Iris pigment epithelial cell (primary cell): ENCODE measurements around the gene SARM1.

Experiments used
- DNase-seq: peaks from one replicate; pipeline ENCODE4 v3.0.0-alpha.2; 2011; ENCODE audit warnings: low read depth

SARM1 gene

DNA sequence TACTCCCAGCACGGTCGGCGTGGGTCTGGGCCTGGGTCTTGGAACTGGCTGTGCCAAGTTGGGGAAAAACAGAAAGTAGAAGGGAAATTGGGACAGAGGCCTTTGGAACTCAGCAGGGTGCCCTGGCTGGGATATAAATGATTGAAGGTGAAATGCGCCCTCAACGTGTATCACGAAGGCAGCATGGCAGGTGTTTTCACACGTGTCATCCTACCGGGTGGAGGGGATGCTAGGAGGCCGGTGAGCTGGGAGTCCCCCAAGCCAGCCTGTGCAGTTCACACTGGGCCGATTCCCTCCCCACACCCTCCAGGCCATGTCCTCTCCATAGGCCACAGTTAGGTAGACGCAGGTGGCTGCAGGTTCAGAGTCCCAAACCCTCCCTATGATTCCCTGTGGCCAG is 30.0 kb upstream of the SARM1 start:
- no peak for DNase-seq

DNA sequence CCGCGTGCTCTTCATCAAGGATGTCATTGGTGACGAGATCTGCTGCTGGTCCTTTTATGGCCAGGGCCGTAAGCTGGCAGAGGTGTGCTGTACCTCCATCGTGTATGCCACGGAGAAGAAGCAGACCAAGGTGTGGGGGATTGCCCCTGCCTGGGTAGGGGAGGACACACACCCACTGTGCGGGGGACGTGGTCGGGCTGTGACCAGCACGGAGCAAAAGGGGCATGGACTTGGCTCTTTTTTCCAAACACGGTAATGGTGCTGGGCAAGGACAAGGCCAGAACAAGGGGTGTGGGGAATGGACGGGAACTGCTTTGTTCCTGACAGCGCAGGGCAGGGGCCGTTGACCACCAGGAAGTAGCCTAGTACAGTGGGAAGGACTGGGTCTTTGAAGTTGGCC is 29.2 kb upstream of the SARM1 start:
- DNase-seq: no peak

DNA sequence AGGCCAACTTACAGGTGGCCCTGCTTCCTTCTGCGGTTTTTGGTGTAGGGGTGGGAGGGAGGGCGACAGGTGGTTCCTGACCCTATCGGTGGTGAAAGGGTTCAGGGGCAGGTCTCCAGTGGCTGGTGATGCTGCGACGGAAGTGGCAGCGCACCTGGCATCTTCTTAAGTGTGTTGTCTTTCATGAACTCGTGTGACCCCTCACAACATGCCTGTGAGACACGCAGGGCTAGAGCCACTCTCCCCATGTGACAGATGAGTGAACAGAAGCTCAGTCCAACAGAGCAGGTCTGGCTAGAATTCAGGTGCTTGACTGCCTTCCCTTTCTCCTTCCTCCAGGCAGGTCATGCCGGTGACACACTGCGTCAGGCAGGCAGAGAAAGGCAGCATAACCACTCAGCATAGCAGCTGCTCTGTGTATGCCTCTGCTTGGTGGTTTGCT is 28.0 kb upstream of the SARM1 start:
- DNase-seq: no peak

DNA sequence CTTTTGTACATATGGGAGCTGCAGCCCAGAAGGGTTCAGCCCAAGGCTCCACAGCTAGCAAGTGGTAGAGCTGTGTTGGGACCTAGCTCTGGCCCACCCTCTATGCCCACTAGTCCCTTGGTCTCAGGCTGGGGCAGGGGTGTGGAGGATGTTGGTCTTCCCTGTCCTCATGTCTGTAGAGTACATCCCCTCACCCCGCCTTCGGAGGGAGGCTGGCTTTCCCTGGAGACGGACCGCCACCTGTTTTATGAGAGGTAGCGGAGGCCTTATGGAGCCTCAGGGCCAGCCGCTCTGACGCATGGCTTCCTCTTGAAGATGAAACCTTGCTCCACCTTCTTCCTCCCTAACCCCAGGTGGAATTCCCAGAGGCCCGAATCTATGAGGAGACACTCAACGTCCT is 27.5 kb upstream of the SARM1 start:
- DNase-seq: no peak

DNA sequence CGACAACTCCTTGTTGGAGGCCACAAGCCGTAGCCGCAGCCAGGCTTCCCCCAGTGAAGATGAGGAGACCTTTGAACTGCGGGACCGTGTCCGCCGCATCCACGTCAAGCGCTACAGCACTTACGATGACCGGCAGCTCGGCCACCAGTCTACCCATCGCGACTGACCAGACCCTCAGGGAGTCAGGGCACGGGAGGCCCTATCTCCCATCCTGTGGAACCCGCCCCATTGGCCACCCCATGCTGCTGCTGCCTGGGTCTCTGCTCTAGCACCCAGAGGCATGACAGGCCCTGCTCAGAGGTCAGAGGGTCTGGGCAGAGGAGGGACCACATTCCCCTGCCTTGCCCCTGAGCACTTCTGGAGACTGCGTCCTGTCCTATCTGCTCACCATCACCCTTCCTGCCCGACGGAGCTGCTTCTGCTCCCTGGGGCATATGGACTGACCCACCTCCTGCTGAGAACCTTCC is 27.0 kb upstream of the SARM1 start:
- no peak for DNase-seq

DNA sequence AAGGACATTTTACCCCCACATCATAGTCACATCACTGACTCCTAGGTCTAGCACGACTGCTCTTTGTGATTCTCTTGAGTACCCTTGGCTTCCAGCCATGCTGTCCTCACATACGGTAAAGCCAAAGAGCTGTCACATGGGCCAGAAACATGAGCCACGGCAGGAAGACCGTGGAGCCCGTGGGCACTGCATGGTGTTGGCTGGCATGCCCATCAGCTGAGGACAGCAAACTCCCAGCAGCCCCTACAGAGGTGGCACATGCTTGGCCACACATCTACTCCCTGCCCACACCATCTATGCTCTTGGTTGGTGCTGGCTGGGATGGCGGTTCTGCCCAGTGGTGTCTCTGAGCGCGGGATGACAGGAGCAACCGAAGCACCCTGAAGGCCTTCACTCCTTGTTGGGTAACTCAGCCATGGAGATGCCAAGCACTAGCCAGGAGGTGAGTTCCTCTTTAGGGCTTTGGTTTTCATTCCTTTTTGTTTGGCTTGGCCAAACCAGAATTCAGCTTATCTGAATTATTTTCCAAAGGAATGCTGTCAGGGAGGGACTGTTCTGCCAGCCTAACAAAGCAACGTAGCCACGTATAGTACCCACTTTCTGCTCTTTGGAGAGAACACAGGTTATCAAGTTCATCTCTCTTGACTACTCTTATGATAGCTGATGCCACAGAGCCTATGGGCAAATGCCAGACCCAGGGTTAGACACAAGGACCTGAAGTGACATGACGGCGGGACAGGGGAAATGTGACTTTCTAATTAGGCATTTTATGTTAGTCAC is 25.9 kb upstream of the SARM1 start:
- DNase-seq: no peak

DNA sequence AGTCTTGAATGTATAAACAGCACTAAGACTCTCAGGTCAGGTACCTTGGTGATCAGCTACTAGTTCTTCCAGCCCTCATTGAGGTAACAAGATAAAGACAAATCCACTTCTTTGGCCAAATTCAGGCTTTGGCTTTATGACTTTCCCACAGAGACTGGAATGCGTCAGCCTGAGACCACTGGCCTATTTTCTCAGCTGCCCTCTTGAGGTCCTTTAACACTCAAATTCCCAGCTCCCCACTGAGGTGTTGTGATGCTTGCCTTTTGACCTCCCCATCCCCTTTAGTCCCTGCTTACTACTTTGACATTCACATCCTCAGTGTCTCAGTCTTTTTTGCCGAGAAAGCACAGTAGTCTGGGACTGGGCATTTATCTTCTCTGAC is 25.3 kb upstream of the SARM1 start:
- DNase-seq: no peak

DNA sequence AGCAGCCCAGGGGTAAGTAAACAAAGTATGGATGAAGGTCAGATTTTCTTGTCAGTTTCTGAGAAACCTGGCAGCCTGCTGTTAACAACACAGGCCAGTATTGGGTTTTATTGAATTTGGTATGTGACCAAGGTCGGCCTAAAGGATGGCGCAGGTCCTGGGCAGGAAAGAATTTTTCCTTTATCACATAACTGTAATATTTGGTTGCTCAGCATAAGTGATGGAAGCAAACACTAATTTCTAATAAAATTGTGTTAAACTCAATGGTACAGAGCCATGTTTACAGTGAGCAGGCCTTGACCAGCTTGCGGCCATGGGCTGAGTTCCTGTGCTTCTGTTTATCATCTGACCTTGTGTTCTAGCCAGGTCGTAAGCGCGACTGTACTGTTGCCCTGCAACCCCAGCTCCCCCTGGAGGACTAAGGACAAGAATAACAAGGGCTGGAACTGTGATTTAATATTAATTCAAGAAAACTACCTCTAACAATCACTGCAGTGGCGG is 24.7 kb upstream of the SARM1 start:
- DNase-seq: peak; percentile 82

DNA sequence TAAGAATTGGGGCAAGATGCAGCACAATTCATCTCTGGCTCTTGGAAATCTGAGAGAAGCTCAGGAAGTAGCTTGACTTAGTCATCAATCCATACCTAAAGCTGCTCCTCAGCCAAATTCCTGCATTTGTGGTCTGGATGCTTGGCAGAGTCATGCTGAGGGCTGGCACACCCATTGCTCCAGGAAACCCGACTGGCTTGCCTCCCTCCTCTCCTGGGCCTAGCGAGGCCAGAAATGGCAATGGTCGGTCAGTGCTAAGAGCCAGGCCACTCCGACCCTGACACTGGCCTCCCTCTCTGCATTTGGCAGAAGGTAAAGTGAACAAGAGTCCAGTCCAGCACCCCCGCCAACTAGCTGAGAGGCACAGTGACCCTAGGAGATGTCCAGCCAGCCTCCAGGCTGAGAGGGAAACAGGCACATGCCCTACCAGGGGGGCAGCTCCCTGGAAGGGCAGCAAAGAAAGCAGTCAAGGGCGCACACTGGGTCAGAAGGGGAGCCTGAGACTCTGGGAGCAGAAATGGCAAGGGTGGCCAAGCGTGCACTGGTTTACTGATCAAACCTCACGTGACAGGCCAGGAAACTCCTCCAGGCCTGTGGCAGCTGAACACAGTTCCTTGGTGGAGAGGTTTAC is 24.1 kb upstream of the SARM1 start:
- peak; percentile 88 for DNase-seq

DNA sequence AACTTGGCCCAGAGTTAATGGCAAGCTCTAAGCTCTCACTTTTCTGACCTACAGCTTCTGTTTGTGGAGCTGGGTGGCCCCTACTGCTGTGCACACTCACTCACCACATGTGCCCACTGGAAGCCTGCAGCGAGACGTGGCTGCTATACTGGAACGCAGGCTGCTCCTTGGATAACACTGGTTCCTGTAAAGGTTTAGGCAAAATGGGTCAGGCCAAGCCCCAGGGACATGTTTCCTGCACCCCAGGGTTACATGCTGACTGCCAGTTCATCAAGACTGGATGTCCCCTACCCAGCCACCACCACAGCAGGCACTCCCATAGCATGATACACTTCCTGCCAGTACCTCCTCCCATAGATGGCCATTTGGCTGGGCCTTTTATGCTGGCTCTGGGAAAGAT is 22.5 kb upstream of the SARM1 start:
- no peak for DNase-seq

DNA sequence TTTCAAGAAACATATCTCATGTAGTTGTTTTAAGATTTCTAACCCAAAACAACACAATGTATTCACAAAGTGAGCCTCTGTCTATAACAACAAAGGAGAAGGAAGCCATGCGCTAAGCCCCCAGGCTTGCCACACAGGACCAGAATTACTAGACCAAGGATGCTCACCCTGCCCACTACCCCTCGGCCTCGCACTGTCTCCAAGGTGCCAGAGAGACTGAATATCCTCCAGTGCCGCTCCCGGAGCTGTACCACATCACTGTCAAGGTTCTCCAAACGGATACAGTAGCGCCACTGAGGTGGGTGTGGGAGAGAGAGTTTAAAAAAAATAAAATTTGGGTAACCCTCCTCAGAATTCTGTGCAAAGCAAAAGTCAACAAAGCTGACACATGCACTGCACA is 21.2 kb upstream of the SARM1 start:
- no peak for DNase-seq

DNA sequence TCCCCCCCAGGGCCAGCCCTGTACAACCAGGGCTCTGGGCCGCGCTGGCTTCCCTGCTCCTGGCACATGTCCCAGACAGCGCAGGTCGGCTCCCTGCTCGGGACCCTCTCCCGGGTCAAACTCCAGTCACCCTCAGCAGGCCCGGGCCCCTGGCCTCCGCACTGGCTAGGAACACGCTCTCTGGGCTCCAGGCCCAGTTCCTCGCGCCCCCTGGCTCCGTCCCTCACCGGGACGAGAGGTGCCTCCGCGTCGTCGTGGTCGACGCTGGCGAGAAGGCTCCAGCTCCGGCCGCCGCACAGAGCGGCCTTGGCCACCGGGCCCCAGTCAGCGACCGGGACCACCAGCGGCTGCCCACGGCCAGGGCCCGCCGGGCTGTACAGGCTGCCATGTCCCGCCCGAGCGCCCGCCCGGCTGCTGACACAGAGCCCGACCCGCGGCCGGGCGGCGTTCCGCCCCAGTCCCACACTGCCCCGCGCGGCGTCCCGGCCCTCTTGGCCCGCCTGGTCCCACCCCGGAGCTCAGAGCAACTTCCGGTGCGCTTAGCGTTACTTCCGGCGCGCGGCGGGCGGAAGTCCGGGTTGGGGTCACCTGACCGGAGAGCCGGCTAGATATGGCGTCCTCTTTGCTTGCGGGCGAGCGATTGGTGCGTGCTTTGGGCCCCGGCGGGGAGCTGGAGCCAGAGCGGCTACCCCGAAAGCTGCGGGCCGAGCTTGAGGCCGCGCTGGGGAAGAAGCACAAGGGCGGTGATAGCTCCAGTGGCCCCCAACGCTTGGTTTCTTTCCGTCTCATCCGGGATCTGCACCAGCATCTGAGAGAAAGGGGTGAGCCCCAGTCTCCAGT is 14.2 kb upstream of the SARM1 start, which contains the start of gene POLDIP2:
TSS of gene POLDIP2 (minus strand) at position 467 of the 840 bp plus-strand sequence. CDS start at position 388, 79 bp downstream.
- DNase-seq: peak; percentile 95

DNA sequence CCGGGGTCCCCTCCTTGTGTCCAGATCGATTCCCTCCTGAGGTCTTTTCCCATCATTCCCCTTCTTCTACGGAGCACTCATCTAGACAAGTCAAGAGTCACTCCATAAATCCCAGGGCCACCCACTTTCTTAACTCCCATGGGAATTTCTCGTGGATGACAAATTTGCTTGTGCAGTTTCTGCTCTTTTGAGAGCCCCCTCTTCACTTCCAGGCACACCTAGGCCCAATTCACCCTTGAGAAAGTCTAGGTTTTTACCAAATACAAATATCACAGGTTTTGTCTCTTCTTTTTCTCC is 13.6 kb upstream of the SARM1 start:
- DNase-seq: no peak

DNA sequence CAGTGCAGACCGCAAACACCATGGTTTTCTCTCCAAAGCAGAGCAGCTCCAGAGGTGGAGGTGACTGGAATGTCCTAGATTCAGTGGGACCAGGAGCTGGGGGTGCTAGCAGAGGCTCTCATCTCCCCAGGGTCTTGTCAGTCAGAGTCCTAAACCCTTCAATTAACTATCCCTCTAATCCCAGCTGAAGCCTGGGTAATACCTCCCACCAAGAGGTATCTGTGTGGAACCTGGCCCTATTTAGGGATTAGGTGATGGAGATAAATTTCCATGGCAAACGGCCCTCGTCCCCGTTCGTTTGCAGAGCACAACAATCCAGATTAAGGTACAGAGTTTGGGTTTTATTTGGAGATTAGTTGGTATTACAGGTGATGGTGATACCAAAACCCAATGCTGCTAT is 8.3 kb upstream of the SARM1 start:
- DNase-seq: no peak

DNA sequence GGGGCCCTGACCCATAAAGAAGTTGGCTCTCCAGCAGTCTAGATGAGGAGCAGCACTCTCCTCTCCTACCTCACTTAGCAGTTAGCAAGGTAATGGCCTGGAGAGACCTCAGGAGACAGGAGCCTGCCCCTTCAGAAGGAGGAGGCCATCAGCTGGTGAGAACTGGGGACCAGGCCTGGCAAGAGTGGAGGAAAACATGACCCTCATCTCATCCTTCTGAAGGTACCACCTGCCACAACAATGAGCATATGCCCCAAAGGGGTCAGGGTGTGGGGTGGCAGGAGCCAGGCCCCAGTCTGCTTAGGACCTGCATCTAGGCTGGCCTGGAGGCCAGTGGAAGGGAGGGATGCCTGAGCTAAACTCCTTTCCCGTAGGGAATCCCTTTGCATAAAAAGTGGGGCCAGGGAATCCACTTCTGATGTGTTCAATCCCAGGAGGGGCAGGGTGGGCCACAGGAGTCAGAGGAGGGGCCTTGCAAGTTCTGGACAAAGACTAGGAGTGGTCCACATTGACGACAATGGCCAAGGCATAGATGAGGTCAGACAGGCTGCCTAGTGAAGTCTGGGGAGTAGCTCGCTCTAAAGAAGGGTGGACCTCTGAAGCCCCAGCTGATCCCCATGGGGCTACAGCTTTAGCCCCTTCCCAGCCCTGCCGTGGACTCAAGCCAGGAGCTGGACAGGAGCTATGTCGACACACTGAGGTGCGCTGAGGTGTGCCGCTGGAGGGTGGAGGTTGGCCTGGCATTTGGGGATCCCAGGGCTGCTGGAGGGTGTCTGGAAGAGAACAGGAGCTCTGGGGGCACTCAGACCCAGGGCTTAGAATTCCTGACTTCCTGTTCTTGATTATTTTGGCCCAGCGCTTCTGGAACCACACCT is 7.5 kb upstream of the SARM1 start:
- no peak for DNase-seq

DNA sequence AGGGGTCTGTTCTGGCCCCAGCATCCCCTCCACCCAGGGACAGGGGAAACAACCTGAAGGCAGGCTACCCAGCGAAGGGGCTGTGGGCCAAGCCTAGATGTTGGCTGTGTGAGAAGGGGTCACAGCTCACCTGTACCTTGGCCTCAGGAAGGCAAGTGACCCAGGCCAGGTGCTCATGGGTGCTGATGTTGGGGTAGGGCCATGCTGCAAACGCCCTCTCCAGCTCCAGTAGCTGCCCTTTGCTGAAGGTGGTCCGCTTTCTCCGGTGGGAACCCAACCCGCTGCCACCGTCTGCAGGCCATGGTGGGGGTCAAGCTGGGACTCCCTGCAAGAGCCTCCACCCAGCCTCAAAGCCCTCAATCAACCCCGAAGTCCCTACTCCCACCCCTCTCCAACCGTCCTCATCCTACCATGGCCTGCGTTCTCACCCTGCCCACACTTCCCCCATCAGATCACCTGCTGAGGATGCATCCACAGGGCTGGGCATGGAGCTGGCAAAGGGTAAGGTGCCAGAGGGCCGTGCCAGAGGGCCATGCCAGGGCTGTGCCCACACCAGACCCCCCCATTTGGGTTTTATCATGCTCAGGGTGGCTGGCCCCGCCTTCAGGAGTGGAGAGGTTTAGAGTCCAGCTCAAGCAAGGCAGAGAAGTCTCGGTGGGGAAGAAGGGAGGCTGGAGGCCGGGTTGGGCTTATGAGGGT is 6.7 kb upstream of the SARM1 start, which contains the start of gene SEBOX:
TSS of gene SEBOX (minus strand) at position 535 of the 699 bp plus-strand sequence. CDS start at position 487, 48 bp downstream.
- no peak for DNase-seq

DNA sequence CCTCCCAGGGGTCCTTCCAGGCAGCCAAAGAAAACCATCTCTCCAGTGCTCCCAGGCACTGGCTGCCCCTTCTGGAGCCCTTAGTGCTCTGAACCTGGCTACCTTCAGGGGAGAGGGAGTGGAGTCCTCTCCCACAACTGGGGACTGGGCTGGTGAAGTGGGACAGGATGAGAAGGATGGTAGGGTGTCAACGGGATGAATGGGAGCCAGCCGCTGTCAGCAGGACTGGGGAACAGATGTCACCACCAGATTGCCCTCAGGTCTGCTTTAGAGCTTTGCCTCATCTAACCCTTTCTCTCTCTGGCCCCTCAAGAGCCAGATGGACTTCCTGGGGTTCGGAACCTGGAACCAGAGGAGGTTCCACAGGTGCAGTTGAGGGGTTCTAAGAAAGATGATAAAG is 6.0 kb upstream of the SARM1 start:
- no peak for DNase-seq

DNA sequence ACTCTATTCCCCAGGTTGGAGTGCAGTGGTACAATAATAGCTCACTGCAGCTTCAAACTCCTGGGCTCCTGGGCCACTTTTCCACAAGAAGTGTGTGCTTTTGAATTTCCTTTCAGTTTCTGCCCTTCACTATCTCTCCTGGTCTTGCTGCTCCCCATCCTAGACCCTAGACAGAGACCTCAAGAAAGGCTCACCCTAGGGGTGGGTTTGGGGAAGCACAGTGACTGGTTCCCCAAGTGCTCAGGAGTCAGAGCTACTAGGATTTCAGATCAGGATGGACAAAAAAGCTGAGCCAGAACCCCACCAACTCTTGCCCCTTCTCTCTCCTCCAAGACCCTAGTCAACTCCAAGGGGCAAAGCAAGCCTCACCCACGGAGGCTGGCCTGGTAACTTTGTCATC is 4.9 kb upstream of the SARM1 start:
- no peak for DNase-seq

DNA sequence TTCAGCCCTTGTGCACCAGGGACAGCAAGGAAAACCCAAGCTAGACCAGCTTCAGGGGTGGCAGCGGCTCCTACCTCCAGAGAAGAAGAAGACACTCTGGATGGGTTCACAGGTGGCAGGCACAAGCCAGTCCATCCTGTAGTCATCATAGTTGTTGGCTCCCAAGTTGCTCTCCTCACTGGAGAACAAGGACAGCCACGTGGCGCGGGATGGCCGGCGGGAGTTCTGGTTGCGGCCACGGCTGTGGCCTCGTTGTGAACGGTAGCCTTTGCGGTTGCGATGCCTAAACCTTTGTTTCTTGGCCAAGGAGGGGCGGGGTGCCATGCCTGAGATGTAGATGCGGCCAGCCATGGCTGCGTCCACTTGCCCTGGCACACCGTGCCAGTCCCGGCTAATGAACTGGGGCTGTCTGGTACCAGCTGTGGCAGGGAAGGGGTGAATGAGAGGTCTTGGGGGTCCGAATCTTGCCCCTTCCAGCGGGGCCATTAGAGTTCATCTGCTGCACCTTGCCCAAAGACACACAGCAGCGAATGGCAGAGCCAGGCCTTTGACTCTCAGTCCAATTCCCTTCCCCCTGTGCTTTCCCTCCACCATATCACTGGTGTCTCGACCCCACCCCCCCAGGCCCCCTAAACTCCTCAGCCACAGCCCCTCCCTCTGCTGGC is 3.7 kb upstream of the SARM1 start:
- no peak for DNase-seq

DNA sequence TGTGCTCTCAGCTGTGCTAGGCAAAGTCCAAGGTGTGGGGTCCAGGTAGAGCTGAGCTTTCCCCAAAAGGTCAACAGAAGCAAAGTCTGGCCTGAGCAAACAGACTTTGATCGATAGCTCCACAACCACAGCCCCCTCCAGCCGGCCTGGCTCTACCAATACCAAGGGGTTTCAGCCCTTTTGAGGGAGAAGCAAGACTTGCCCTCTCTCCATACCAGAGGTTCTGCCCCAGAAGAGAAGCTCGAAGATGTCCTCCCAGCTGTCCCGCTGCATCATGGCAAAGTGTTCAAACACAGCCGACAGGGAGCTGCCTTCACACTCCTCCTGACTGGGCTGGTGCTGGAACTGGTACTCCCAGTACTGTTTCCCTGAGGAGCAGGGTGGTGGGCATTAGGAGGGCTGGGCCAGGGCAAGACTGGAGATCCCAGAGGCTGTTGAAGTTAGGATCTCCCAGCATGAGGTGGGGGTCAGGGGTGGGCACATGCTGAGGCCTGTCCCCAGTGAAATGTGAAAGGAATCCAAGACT is 3.1 kb upstream of the SARM1 start:
- no peak for DNase-seq
